HG03097 (cell line): ENCODE data around the gene KDM6A.
"Not testable (repeated sequence)": the region's sequence is repeated elsewhere in the genome, so short reads cannot be mapped to it uniquely, and the experiment has no call there.

Experiments
- ATAC-seq: cut with Tn5 transposase; IDR thresholded peaks from one replicate; pipeline ENCODE4 v1.9.1; 2021; ENCODE audit not compliant: unreplicated experiment, low FRiP score

The KDM6A gene

GRCh38 chrX:45068569-45068968, 195.6 kb downstream of the KDM6A start:
- no peak for ATAC-seq

GRCh38 chrX:45070116-45071007, 197.4 kb downstream of the KDM6A start:
- ATAC-seq: no peak

GRCh38 chrX:45073011-45073410, 200.0 kb downstream of the KDM6A start:
- ATAC-seq: not testable (repeated sequence)

- ATAC-seq: peak; percentile 87
Measured at GRCh38 chrX:45077748-45078424, 204.9 kb downstream of the KDM6A start.

GRCh38 chrX:45083314-45083713, 210.3 kb downstream of the KDM6A start:
- no peak for ATAC-seq

- no peak for ATAC-seq
Measured at GRCh38 chrX:45110494-45110893, 237.5 kb downstream of the KDM6A start.

GRCh38 chrX:45126158-45126557, 253.2 kb downstream of the KDM6A start:
- no peak for ATAC-seq

GRCh38 chrX:45128896-45129454, 256.0 kb downstream of the KDM6A start:
- ATAC-seq: no peak

GRCh38 chrX:45133465-45133864, 260.5 kb downstream of the KDM6A start:
- no peak for ATAC-seq

GRCh38 chrX:45134315-45134731, 261.3 kb downstream of the KDM6A start:
- ATAC-seq: no peak

- ATAC-seq: no peak
Measured at GRCh38 chrX:45134775-45135174, 261.8 kb downstream of the KDM6A start.

- not testable (repeated sequence) for ATAC-seq
Measured at GRCh38 chrX:45135391-45136075, 262.5 kb downstream of the KDM6A start.

- ATAC-seq: no peak
Measured at GRCh38 chrX:45137531-45137930, 264.5 kb downstream of the KDM6A start.

- ATAC-seq: no peak
Measured at GRCh38 chrX:45138525-45138924, 265.5 kb downstream of the KDM6A start.

- no peak for ATAC-seq
Measured at GRCh38 chrX:45140812-45141211, 267.8 kb downstream of the KDM6A start.

- no peak for ATAC-seq
Measured at GRCh38 chrX:45142185-45142584, 269.2 kb downstream of the KDM6A start.

- no peak for ATAC-seq
Measured at GRCh38 chrX:45143455-45143854, 270.5 kb downstream of the KDM6A start.

- ATAC-seq: no peak
Measured at GRCh38 chrX:45145492-45146215, 272.7 kb downstream of the KDM6A start.

- no peak for ATAC-seq
Measured at GRCh38 chrX:45150821-45151220, 277.8 kb downstream of the KDM6A start.

- no peak for ATAC-seq
Measured at GRCh38 chrX:45154033-45154360, 281.0 kb downstream of the KDM6A start.
